ENCODE results near the gene HIVEP3. TPM values are rescaled to one million over a fixed set of nuclear protein-coding genes. Genes with fewer than 3 reads are reported as not detected.

HIVEP3 gene
- polyA plus RNA-seq, 1 of the 3 experiments (the other 2 are of a cell fraction) = 6.4 TPM

- WGBS (ENCODE audit: low lambda C conversion rate) = 88% methylated on average over 3 of the region's 3 CpGs
- TF ChIP-seq ELF1 (IDR thresholded peaks at IDR 0.05) = no peak
- TF ChIP-seq TAF1 (IDR thresholded peaks at IDR 0.05; ENCODE audit: borderline replicate concordance, low read depth, low read length) = no peak
- TF ChIP-seq SMC3 (IDR thresholded peaks at IDR 0.05; ENCODE audit: low read depth, low read length) = no peak
- TF ChIP-seq NFIC (IDR thresholded peaks at IDR 0.05; ENCODE audit: borderline replicate concordance) = no peak
- TF ChIP-seq FOXJ3 (CRISPR knock-in tag; IDR thresholded peaks at IDR 0.05) = no peak
- TF ChIP-seq MEF2A (IDR thresholded peaks at IDR 0.05; ENCODE audit: borderline replicate concordance, low read depth) = no peak
- TF ChIP-seq JUND (IDR thresholded peaks at IDR 0.05) = no peak
- no peak for TF ChIP-seq RCOR1 (IDR thresholded peaks at IDR 0.05; ENCODE audit: low read length)
- no peak for TF ChIP-seq EZH2phosphoT487 (IDR thresholded peaks at IDR 0.05; ENCODE audit: borderline replicate concordance, low read depth)
- no peak for TF ChIP-seq SIN3A (IDR thresholded peaks at IDR 0.05; ENCODE audit: borderline replicate concordance, low read depth, low read length)
- no peak for TF ChIP-seq CHD2 (IDR thresholded peaks at IDR 0.05; ENCODE audit: low read length, partially characterized antibody)
- TF ChIP-seq GABPA (IDR thresholded peaks at IDR 0.05; ENCODE audit: low read depth) = no peak
- no peak for TF ChIP-seq MXI1 (IDR thresholded peaks at IDR 0.05; ENCODE audit: low read depth, low read length)
- TF ChIP-seq, protein P1, sequence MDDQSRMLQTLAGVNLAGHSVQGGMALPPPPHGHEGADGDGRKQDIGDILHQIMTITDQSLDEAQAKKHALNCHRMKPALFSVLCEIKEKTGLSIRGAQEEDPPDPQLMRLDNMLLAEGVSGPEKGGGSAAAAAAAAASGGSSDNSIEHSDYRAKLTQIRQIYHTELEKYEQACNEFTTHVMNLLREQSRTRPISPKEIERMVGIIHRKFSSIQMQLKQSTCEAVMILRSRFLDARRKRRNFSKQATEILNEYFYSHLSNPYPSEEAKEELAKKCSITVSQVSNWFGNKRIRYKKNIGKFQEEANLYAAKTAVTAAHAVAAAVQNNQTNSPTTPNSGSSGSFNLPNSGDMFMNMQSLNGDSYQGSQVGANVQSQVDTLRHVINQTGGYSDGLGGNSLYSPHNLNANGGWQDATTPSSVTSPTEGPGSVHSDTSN (IDR thresholded peaks at IDR 0.05) = no peak
- H3K9me2 ChIP-seq = no peaks in the 10 kb centered on the region
- no peaks in the 10 kb centered on the region for H3K79me2 ChIP-seq (ENCODE audit: insufficient read depth)
- no peak overlapping the region for H3K4me2 ChIP-seq
- ChIA-PET POLR2A (no interaction called here), CTCF (no interaction called here)
- H3F3A ChIP-seq (replicated peaks; ENCODE audit: insufficient read depth) = peaks cover 6% of the 10 kb centered on the region
- no peaks in the 10 kb centered on the region for H3K36me3 ChIP-seq (replicated peaks in 1 of 2; ENCODE audit: control insufficient read depth in 1 of 2, insufficient read depth in 2 of 2, low read length in 1 of 2)
- no peak overlapping the region for H3K9ac ChIP-seq
- H3K9me3 ChIP-seq = no peaks in the 10 kb centered on the region
- H4K20me1 ChIP-seq (ENCODE audit: insufficient read depth) = no peaks in the 10 kb centered on the region
- peaks cover 7 to 14% of the 10 kb centered on the region in 2 experiments; a peak in 2 of 4 replicates for H3K4me1 ChIP-seq (ENCODE audit: control insufficient read depth in 1 of 2, insufficient read depth in 2 of 2, low read depth in 1 of 2, low read length in 1 of 2)
- H3K27ac ChIP-seq (ENCODE audit: low read depth in 2 of 2, low read length in 1 of 2) = no peak overlapping the region
- no peak for DNase-seq
- H3K27me3 ChIP-seq (ENCODE audit: insufficient read depth) = no peaks in the 10 kb centered on the region
- H2AFZ ChIP-seq (ENCODE audit: low read depth) = no peak overlapping the region
- no peak overlapping the region for H3K4me3 ChIP-seq (ENCODE audit: low read depth in 2 of 2, low read length in 1 of 2)
Observed at GRCh38 chr1:41641475-41641814, 277.3 kb downstream of the HIVEP3 start.

DNA sequence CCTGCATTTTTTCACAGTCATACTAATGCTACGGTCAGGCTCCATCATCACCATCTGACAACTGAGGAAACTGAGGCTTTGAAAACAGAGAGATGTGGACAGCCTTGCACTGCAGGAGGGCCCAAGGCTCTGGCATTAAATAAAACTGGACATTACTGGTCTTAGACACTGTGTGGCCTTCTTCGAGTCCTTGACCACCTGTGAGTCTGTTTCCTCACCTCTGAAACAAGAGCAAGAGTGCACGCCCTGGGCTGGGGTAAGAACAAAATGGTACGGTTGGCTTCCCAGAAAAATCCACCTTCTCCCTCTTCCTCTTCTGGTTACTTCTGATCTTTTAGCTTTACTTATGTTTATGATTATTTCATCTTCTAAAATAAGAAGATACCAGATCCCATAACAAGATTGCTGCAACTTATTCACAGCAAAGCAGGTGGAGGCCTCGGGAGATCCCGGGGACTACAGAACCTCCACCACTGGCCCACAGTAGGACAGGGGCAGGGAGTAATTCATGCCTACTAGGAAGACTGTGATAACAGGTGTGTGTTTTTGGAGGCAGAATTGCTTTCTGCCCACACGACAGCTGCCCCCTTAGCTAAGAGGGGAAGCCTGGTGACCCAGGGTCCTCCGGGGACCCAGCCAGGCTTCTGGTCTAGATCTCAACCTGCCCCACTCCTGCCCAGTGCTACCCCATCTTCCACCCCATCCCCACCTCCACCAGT lies 277.8 kb downstream of the HIVEP3 start:
- Histone ChIP-seq H3K4me1 (ENCODE audit: control insufficient read depth in 1 of 2, insufficient read depth in 2 of 2, low read depth in 1 of 2, low read length in 1 of 2) (peaks cover 7 to 14% of the 10 kb centered on the region in 2 experiments; a peak in 2 of 4 replicates), H3K9me2 (no peaks in the 10 kb centered on the region), H3K9me3 (no peaks in the 10 kb centered on the region), H3K4me3 (ENCODE audit: low read depth in 2 of 2, low read length in 1 of 2) (no peak overlapping the region), H3K27me3 (ENCODE audit: insufficient read depth) (no peaks in the 10 kb centered on the region), H3F3A (replicated peaks; ENCODE audit: insufficient read depth) (peaks cover 11% of the 10 kb centered on the region), H4K20me1 (ENCODE audit: insufficient read depth) (no peaks in the 10 kb centered on the region), H3K9ac (no peak overlapping the region), H3K36me3 (replicated peaks in 1 of 2; ENCODE audit: control insufficient read depth in 1 of 2, insufficient read depth in 2 of 2, low read length in 1 of 2) (no peaks in the 10 kb centered on the region), H2AFZ (ENCODE audit: low read depth) (no peak overlapping the region), H3K79me2 (ENCODE audit: insufficient read depth) (no peaks in the 10 kb centered on the region), H3K4me2 (no peak overlapping the region), H3K27ac (ENCODE audit: low read depth in 2 of 2, low read length in 1 of 2) (no peak overlapping the region)
- ChIA-PET CTCF (interaction anchor here (0.6 kb wide), 1 partner anchor 786 kb away, joined by 3 read pairs; no protein-coding TSS in a partner anchor), POLR2A (no interaction called here)
- TF ChIP-seq MEF2A (IDR thresholded peaks at IDR 0.05; ENCODE audit: borderline replicate concordance, low read depth) (no peak), POLR2AphosphoS5 (IDR thresholded peaks at IDR 0.05; ENCODE audit: low read depth, low read length) (no peak), FOSL2 (IDR thresholded peaks at IDR 0.05; ENCODE audit: borderline replicate concordance, low read depth) (no peak), RAD21 (IDR thresholded peaks at IDR 0.05; ENCODE audit: low read length) (no peak), MAX (IDR thresholded peaks at IDR 0.05; ENCODE audit: low read depth) (no peak), SIN3A (IDR thresholded peaks at IDR 0.05; ENCODE audit: borderline replicate concordance, low read depth, low read length) (no peak), ELF1 (IDR thresholded peaks at IDR 0.05) (no peak), GATA2 (CRISPR knock-in tag; IDR thresholded peaks at IDR 0.05) (no peak)
- TF ChIP-seq, protein P1 (IDR thresholded peaks at IDR 0.05) = no peak
- TF ChIP-seq, protein P2, sequence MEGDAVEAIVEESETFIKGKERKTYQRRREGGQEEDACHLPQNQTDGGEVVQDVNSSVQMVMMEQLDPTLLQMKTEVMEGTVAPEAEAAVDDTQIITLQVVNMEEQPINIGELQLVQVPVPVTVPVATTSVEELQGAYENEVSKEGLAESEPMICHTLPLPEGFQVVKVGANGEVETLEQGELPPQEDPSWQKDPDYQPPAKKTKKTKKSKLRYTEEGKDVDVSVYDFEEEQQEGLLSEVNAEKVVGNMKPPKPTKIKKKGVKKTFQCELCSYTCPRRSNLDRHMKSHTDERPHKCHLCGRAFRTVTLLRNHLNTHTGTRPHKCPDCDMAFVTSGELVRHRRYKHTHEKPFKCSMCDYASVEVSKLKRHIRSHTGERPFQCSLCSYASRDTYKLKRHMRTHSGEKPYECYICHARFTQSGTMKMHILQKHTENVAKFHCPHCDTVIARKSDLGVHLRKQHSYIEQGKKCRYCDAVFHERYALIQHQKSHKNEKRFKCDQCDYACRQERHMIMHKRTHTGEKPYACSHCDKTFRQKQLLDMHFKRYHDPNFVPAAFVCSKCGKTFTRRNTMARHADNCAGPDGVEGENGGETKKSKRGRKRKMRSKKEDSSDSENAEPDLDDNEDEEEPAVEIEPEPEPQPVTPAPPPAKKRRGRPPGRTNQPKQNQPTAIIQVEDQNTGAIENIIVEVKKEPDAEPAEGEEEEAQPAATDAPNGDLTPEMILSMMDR (IDR thresholded peaks at IDR 0.05) = no peak
- 87% methylated on average over 6 of the region's 8 CpGs for WGBS (ENCODE audit: low lambda C conversion rate)
- no peak for DNase-seq
